ENCODE results near the gene B4GALT2.
A peak's percentile ranks its signal among the peaks of the same experiment; 100 is the strongest.

B4GALT2 gene

GRCh38 chr1:43969746-43970466 is 9.1 kb upstream of the B4GALT2 start, which contains the start of gene DPH2:
DPH2 (plus strand) TSS chr1:43970010; CDS start chr1:43970176, 166 bp downstream.
- DNase-seq (ENCODE audit: low read depth): peak; percentile 96

GRCh38 chr1:43970502-43970901 is 8.5 kb upstream of the B4GALT2 start:
- DNase-seq (ENCODE audit: low read depth): no peak

GRCh38 chr1:43970911-43971310 is 8.1 kb upstream of the B4GALT2 start:
- no peak for DNase-seq (ENCODE audit: low read depth)

- DNase-seq (ENCODE audit: low read depth): no peak
Observed at GRCh38 chr1:43971336-43971980, 7.6 kb upstream of the B4GALT2 start.

- no peak for DNase-seq (ENCODE audit: low read depth)
Observed at GRCh38 chr1:43973981-43974442, 5.0 kb upstream of the B4GALT2 start.

- DNase-seq (ENCODE audit: low read depth): peak; percentile 90
Observed at GRCh38 chr1:43974443-43975248, 4.4 kb upstream of the B4GALT2 start, which contains the start of gene ATP6V0B. ATP6V0B (plus strand) TSS chr1:43974960; CDS start chr1:43975041, 81 bp downstream.

GRCh38 chr1:43975249-43975961 is 3.6 kb upstream of the B4GALT2 start:
- DNase-seq (ENCODE audit: low read depth): no peak

GRCh38 chr1:43976045-43976444 is 3.0 kb upstream of the B4GALT2 start:
- no peak for DNase-seq (ENCODE audit: low read depth)

- DNase-seq (ENCODE audit: low read depth): no peak
Observed at GRCh38 chr1:43976890-43977289, 2.1 kb upstream of the B4GALT2 start.

GRCh38 chr1:43977376-43978263 is 1.4 kb upstream of the B4GALT2 start:
- DNase-seq (ENCODE audit: low read depth): no peak

- DNase-seq (ENCODE audit: low read depth): no peak
Observed at GRCh38 chr1:43978264-43978550, 803 bp upstream of the B4GALT2 start.

- no peak for DNase-seq (ENCODE audit: low read depth)
Observed at GRCh38 chr1:43979261-43979527, 184 bp downstream of the B4GALT2 start.

- DNase-seq (ENCODE audit: low read depth): no peak
Observed at GRCh38 chr1:43979528-43980254, 681 bp downstream of the B4GALT2 start.

GRCh38 chr1:43980255-43981134 is 1.5 kb downstream of the B4GALT2 start:
- DNase-seq (ENCODE audit: low read depth): no peak

GRCh38 chr1:43981135-43981491 is 2.1 kb downstream of the B4GALT2 start:
- DNase-seq (ENCODE audit: low read depth): no peak

GRCh38 chr1:43981636-43982035 is 2.6 kb downstream of the B4GALT2 start:
- DNase-seq (ENCODE audit: low read depth): no peak

GRCh38 chr1:43982241-43982640 is 3.2 kb downstream of the B4GALT2 start:
- DNase-seq (ENCODE audit: low read depth): no peak

- no peak for DNase-seq (ENCODE audit: low read depth)
Observed at GRCh38 chr1:43982808-43983207, 3.8 kb downstream of the B4GALT2 start.

GRCh38 chr1:43983253-43983899 is 4.4 kb downstream of the B4GALT2 start:
- DNase-seq (ENCODE audit: low read depth): no peak
